Omental fat pad (tissue), 4 donors: Measurements from ENCODE around the gene SEL1L3. TPM values are rescaled to one million over a fixed set of nuclear protein-coding genes. Genes with fewer than 3 reads are reported as not detected.

Experiments used
- ATAC-seq: fragments of 150-250 bp; one replicate; pipeline ENCODE4 v1.9.1; 2016; ENCODE audit warnings: mild to moderate bottlenecking, moderate library complexity; ENCODE audit not compliant: low FRiP score
- DNase-seq: peaks from one replicate; pipeline ENCODE4 v3.0.0-alpha.2; 2019; ENCODE audit warnings: low spot score
- CTCF ChIP-seq, 3 donors: fragments of 450-650 bp; IDR thresholded peaks; one replicate each; pipeline ENCODE4 v1.5.1; 2016 to 2017; ENCODE audit warnings: antibody characterized with exemption in 3 of 3, mild to moderate bottlenecking in 3 of 3, moderate library complexity in 2 of 3
- total RNA-seq, 4 donors: library from RNA; depleted of rRNA; stranded (reverse); fragments of >200 nt; gene quantifications; one replicate each; pipeline ENCODE4 v1.1.0, GENCODE V29; 2016

SEL1L3 gene
- total RNA-seq, 4 donors from 2014 or later = 15.8 to 29.9 (median 21.4) TPM

- TF ChIP-seq CTCF (IDR thresholded peaks at IDR 0.05) = no peak
- DNase-seq (no peak), ATAC-seq (no peak)
Observed at GRCh38 chr4:25888781-25889180, 26.0 kb upstream of the SEL1L3 start.

- no peak for TF ChIP-seq CTCF (IDR thresholded peaks at IDR 0.05)
- ATAC-seq = no peak
- DNase-seq = no peak
Observed at GRCh38 chr4:25884031-25884782, 21.4 kb upstream of the SEL1L3 start.

- DNase-seq (no peak), ATAC-seq (no peak)
- TF ChIP-seq CTCF (IDR thresholded peaks at IDR 0.05) = no peak
Observed at GRCh38 chr4:25883565-25883964, 20.8 kb upstream of the SEL1L3 start.

DNA sequence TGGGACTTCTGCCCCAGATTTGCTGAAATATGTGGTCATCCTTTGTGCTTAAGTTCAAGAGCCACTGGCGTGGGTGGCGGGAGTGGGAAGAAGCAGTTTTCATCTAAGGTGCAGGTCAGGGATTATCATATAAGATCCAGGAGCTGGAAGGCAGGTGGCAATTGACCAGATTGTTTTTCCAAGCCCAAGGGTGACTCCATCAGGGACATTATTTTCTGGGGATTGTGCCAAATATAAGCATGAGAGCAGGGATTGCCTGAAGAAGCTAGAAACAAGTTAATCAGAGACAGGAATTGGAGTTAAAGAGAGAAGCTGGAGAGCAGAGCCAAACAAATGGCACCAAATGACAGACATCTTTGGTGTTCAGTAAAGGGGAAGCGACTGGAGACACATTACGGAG, 19.4 kb upstream of the SEL1L3 start:
- TF ChIP-seq CTCF (IDR thresholded peaks at IDR 0.05) = no peak
- no peak for DNase-seq
- ATAC-seq = no peak

GRCh38 chr4:25881193-25881592, 18.4 kb upstream of the SEL1L3 start:
- ATAC-seq = no peak
- no peak for TF ChIP-seq CTCF (IDR thresholded peaks at IDR 0.05)
- no peak for DNase-seq

- no peak for TF ChIP-seq CTCF (IDR thresholded peaks at IDR 0.05)
- ATAC-seq = no peak
- DNase-seq = no peak
Observed at GRCh38 chr4:25879991-25880651, 17.3 kb upstream of the SEL1L3 start.

DNA sequence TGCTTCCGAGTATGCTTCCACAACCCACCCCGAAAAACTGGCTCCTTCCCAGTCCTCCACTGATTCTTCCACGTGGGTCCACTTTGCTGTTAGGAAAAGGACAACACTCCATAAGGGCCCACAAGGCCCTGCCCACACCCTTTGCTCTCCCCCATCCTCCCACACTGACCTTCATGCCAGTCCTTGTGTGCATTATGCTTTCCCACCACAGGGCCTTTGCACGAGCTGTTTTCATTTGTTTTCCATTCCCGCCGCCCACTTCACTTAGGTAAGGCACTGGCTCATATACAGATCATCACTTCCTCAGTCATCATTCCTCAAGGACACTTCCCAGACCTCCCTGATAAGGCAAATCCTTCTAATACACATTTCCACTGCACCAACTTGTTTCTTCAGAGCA, 16.8 kb upstream of the SEL1L3 start:
- no peak for TF ChIP-seq CTCF (IDR thresholded peaks at IDR 0.05)
- ATAC-seq (no peak), DNase-seq (no peak)
